ENCODE results near the gene PAFAH1B2. TPM values are rescaled to one million over a fixed set of nuclear protein-coding genes. Genes with fewer than 3 reads are reported as not detected.

PAFAH1B2 gene
- total and polyA plus RNA-seq, 2 experiments from 2014 or later, result 25.8 to 58.7 TPM

GRCh38 chr11:117210620-117211019 is 66.5 kb downstream of the PAFAH1B2 start:
- H3K27me3 ChIP-seq, result no peaks in the 10 kb centered on the region
- no peaks in the 10 kb centered on the region for H3K36me3 ChIP-seq
- H3K4me3 ChIP-seq, result no peak overlapping the region
- H3K9me3 ChIP-seq (ENCODE audit: low read depth), result no peaks in the 10 kb centered on the region
- no peak for TF ChIP-seq CTCF (IDR thresholded peaks at IDR 0.05; ENCODE audit: low read depth, low read length)
- no peaks in the 10 kb centered on the region for H3K4me1 ChIP-seq (ENCODE audit: low read depth)
- H3K27ac ChIP-seq, result no peak overlapping the region
- DNase-seq (ENCODE audit: low read depth in 1 of 2, low spot score in 1 of 2), result no peak

GRCh38 chr11:117212697-117213355 is 68.7 kb downstream of the PAFAH1B2 start:
- Histone ChIP-seq H3K27me3 (no peaks in the 10 kb centered on the region), H3K27ac (no peak overlapping the region), H3K4me3 (no peak overlapping the region), H3K4me1 (ENCODE audit: low read depth) (no peaks in the 10 kb centered on the region), H3K36me3 (peaks cover 3% of the 10 kb centered on the region), H3K9me3 (ENCODE audit: low read depth) (no peaks in the 10 kb centered on the region)
- DNase-seq (ENCODE audit: low read depth in 1 of 2, low spot score in 1 of 2), result no peak
- TF ChIP-seq CTCF (IDR thresholded peaks at IDR 0.05; ENCODE audit: low read depth, low read length), result no peak

- no peaks in the 10 kb centered on the region for H3K4me1 ChIP-seq (ENCODE audit: low read depth)
- peaks cover 8% of the 10 kb centered on the region for H3K36me3 ChIP-seq
- no peak overlapping the region for H3K4me3 ChIP-seq
- H3K27me3 ChIP-seq, result no peaks in the 10 kb centered on the region
- no peak for DNase-seq (ENCODE audit: low read depth in 1 of 2, low spot score in 1 of 2)
- H3K27ac ChIP-seq, result no peak overlapping the region
- H3K9me3 ChIP-seq (ENCODE audit: low read depth), result no peaks in the 10 kb centered on the region
- no peak for TF ChIP-seq CTCF (IDR thresholded peaks at IDR 0.05; ENCODE audit: low read depth, low read length)
Measured at GRCh38 chr11:117214404-117215110, 70.5 kb downstream of the PAFAH1B2 start.

GRCh38 chr11:117217141-117218084 is 73.3 kb downstream of the PAFAH1B2 start:
- Histone ChIP-seq H3K4me1 (ENCODE audit: low read depth) (peaks cover 20% of the 10 kb centered on the region), H3K4me3 (no peak overlapping the region), H3K36me3 (peaks cover 8% of the 10 kb centered on the region), H3K27me3 (no peaks in the 10 kb centered on the region), H3K9me3 (ENCODE audit: low read depth) (no peaks in the 10 kb centered on the region), H3K27ac (no peak overlapping the region)
- TF ChIP-seq CTCF (IDR thresholded peaks at IDR 0.05; ENCODE audit: low read depth, low read length), result no peak
- DNase-seq (ENCODE audit: low read depth in 1 of 2, low spot score in 1 of 2), result peak in 1 of 2 donors; percentile 98

GRCh38 chr11:117218133-117218915 is 74.2 kb downstream of the PAFAH1B2 start:
- H3K27ac ChIP-seq, result no peak overlapping the region
- H3K9me3 ChIP-seq (ENCODE audit: low read depth), result no peaks in the 10 kb centered on the region
- no peak overlapping the region for H3K4me3 ChIP-seq
- peaks cover 20% of the 10 kb centered on the region for H3K4me1 ChIP-seq (ENCODE audit: low read depth)
- peak in 1 of 2 donors; percentile 97 for DNase-seq (ENCODE audit: low read depth in 1 of 2, low spot score in 1 of 2)
- H3K27me3 ChIP-seq, result no peaks in the 10 kb centered on the region
- no peak for TF ChIP-seq CTCF (IDR thresholded peaks at IDR 0.05; ENCODE audit: low read depth, low read length)
- peaks cover 8% of the 10 kb centered on the region for H3K36me3 ChIP-seq

All from cardiac muscle cell (in vitro differentiated cells and primary cell).